ENCODE results near the gene LAMA4.

Gene LAMA4

GRCh38 chr6:112231594-112232060, 22.7 kb downstream of the LAMA4 start:
- Histone ChIP-seq H3K4me3 (ENCODE audit: low read depth, low read length) (no peak overlapping the region), H3K4me1 (peaks cover 15% of the 10 kb centered on the region), H3K27me3 (no peaks in the 10 kb centered on the region), H3K36me3 (no peaks in the 10 kb centered on the region), H3K9me3 (no peaks in the 10 kb centered on the region)
- DNase-seq = no peak
- no peak for TF ChIP-seq CTCF (IDR thresholded peaks at IDR 0.05; ENCODE audit: low read depth, low read length)

- no peak overlapping the region for H3K4me3 ChIP-seq (ENCODE audit: low read depth, low read length)
- H3K9me3 ChIP-seq = no peaks in the 10 kb centered on the region
- H3K27me3 ChIP-seq = no peaks in the 10 kb centered on the region
- no peak for DNase-seq
- TF ChIP-seq CTCF (IDR thresholded peaks at IDR 0.05; ENCODE audit: low read depth, low read length) = no peak
- H3K36me3 ChIP-seq = no peaks in the 10 kb centered on the region
- peaks cover 11% of the 10 kb centered on the region for H3K4me1 ChIP-seq
These were observed 23.2 kb downstream of the LAMA4 start for GRCh38 chr6:112231164-112231563.

GRCh38 chr6:112228480-112229332, 25.7 kb downstream of the LAMA4 start:
- H3K9me3 ChIP-seq = no peaks in the 10 kb centered on the region
- H3K4me3 ChIP-seq (ENCODE audit: low read depth, low read length) = no peak overlapping the region
- H3K36me3 ChIP-seq = no peaks in the 10 kb centered on the region
- peaks cover 7% of the 10 kb centered on the region for H3K4me1 ChIP-seq
- no peaks in the 10 kb centered on the region for H3K27me3 ChIP-seq
- no peak for TF ChIP-seq CTCF (IDR thresholded peaks at IDR 0.05; ENCODE audit: low read depth, low read length)
- no peak for DNase-seq

GRCh38 chr6:112227992-112228391, 26.4 kb downstream of the LAMA4 start:
- H3K4me3 ChIP-seq (ENCODE audit: low read depth, low read length) = no peak overlapping the region
- no peak for TF ChIP-seq CTCF (IDR thresholded peaks at IDR 0.05; ENCODE audit: low read depth, low read length)
- H3K36me3 ChIP-seq = no peaks in the 10 kb centered on the region
- no peaks in the 10 kb centered on the region for H3K9me3 ChIP-seq
- DNase-seq = no peak
- H3K27me3 ChIP-seq = no peaks in the 10 kb centered on the region
- H3K4me1 ChIP-seq = no peaks in the 10 kb centered on the region; the same call in 1 of the 2 replicates

- DNase-seq = no peak
- no peak for TF ChIP-seq CTCF (IDR thresholded peaks at IDR 0.05; ENCODE audit: low read depth, low read length)
- H3K9me3 ChIP-seq = no peaks in the 10 kb centered on the region
- H3K4me1 ChIP-seq = no peaks in the 10 kb centered on the region; the same call in 1 of the 2 replicates
- H3K36me3 ChIP-seq = no peaks in the 10 kb centered on the region
- H3K4me3 ChIP-seq (ENCODE audit: low read depth, low read length) = no peak overlapping the region
- H3K27me3 ChIP-seq = no peaks in the 10 kb centered on the region
These were observed 27.0 kb downstream of the LAMA4 start for GRCh38 chr6:112227411-112227810.

GRCh38 chr6:112225691-112226090, 28.7 kb downstream of the LAMA4 start:
- Histone ChIP-seq H3K36me3 (no peaks in the 10 kb centered on the region), H3K9me3 (no peaks in the 10 kb centered on the region), H3K27me3 (no peaks in the 10 kb centered on the region), H3K4me3 (ENCODE audit: low read depth, low read length) (no peak overlapping the region), H3K4me1 (no peaks in the 10 kb centered on the region)
- DNase-seq = no peak
- TF ChIP-seq CTCF (IDR thresholded peaks at IDR 0.05; ENCODE audit: low read depth, low read length) = no peak

Data from BE2C (cell line).